ENCODE data around the gene SNX5.

- TF ChIP-seq POLR2AphosphoS5 (IDR thresholded peaks at IDR 0.05; ENCODE audit: borderline replicate concordance, low read depth, low read length) (no peak), EZH2 (IDR thresholded peaks at IDR 0.05) (no peak)
These were observed 43.3 kb downstream of the SNX5 start for GRCh38 chr20:17925141-17925939.

Measured in SK-N-MC (cell line).